Measurements from ENCODE around the gene WDR62.
"Not testable (repeated sequence)": the region's sequence is repeated elsewhere in the genome, so short reads cannot be mapped to it uniquely, and the experiment has no call there.

The WDR62 gene

GRCh38 chr19:36040495-36040894 lies 14.2 kb upstream of the WDR62 start:
- no peak for DNase-seq

- DNase-seq: not testable (repeated sequence)
Observed at GRCh38 chr19:36041092-36041491, 13.6 kb upstream of the WDR62 start.

GRCh38 chr19:36041831-36042230 lies 12.9 kb upstream of the WDR62 start:
- DNase-seq: no peak

GRCh38 chr19:36043952-36044351 lies 10.7 kb upstream of the WDR62 start:
- DNase-seq: no peak

GRCh38 chr19:36046443-36047050 lies 8.2 kb upstream of the WDR62 start:
- no peak for DNase-seq

GRCh38 chr19:36047835-36048234 lies 6.9 kb upstream of the WDR62 start:
- no peak for DNase-seq

GRCh38 chr19:36049080-36049698 lies 5.5 kb upstream of the WDR62 start:
- DNase-seq: no peak

GRCh38 chr19:36051236-36051635 lies 3.5 kb upstream of the WDR62 start:
- no peak for DNase-seq

- DNase-seq: no peak
Observed at GRCh38 chr19:36051637-36052036, 3.1 kb upstream of the WDR62 start.

- DNase-seq: peak; percentile 99
Observed at GRCh38 chr19:36054119-36054732, 471 bp upstream of the WDR62 start, which contains the start of gene THAP8. Gene THAP8, minus strand, starts transcription at chr19:36054285. Its CDS starts 68 bp downstream, at chr19:36054217.

GRCh38 chr19:36058481-36059179 lies 3.9 kb downstream of the WDR62 start:
- DNase-seq: no peak

- DNase-seq: no peak
Observed at GRCh38 chr19:36059180-36059910, 4.6 kb downstream of the WDR62 start.

GRCh38 chr19:36060430-36060829 lies 5.7 kb downstream of the WDR62 start:
- peak; percentile 67 for DNase-seq

GRCh38 chr19:36061367-36061766 lies 6.7 kb downstream of the WDR62 start:
- DNase-seq: no peak

- no peak for DNase-seq
Observed at GRCh38 chr19:36064826-36065225, 10.1 kb downstream of the WDR62 start.

- no peak for DNase-seq
Observed at GRCh38 chr19:36067681-36068080, 13.0 kb downstream of the WDR62 start.

- not testable (repeated sequence) for DNase-seq
Observed at GRCh38 chr19:36068810-36069499, 14.3 kb downstream of the WDR62 start.

- no peak for DNase-seq
Observed at GRCh38 chr19:36072081-36072480, 17.4 kb downstream of the WDR62 start.

GRCh38 chr19:36073121-36073876 lies 18.6 kb downstream of the WDR62 start:
- DNase-seq: no peak

GRCh38 chr19:36079389-36079945 lies 24.8 kb downstream of the WDR62 start:
- no peak for DNase-seq

GRCh38 chr19:36081385-36081784 lies 26.7 kb downstream of the WDR62 start:
- no peak for DNase-seq
